K562 (cell line): ENCODE results near the gene SUPT20HL2. TPM values are rescaled to one million over a fixed set of nuclear protein-coding genes. Genes with fewer than 3 reads are reported as not detected.

ENCODE experiments used
- ATAC-seq: fragments of 200-7000 bp; cut with Tn5 transposase; 3 replicates; pipeline ENCODE4 v1.9.1; 2020; ENCODE audit warnings: moderate library complexity
- Bru-seq: library from RNA; stranded (reverse); fragments of 400-500 nt; gene quantifications from one replicate; lab custom pipeline; 2021; lab: Mats Ljungman, UMichigan
- BruChase-seq, 2 experiments: library from RNA; stranded (reverse); fragments of 400-500 nt; gene quantifications; one replicate each; lab custom pipeline; 2021; lab: Mats Ljungman, UMichigan
- BruUV-seq: library from RNA; stranded (reverse); fragments of 400-500 nt; replicated peaks from 2 replicates; lab custom pipeline; 2021; lab: Mats Ljungman, UMichigan
- CTCF ChIA-PET: fragments of 300-600 bp; formaldehyde crosslinking; extraction: SDS; loops from one replicate; lab custom pipeline; 2021; ENCODE audit warnings: low intra/inter-chr PET ratio; lab: Yijun Ruan, JAX
- POLR2A ChIA-PET: fragments of 300-600, 350-650 bp; sonication (Branson Sonifier 250); formaldehyde crosslinking; extraction: SDS; loops from one replicate; lab custom pipeline; 2021; ENCODE audit warnings: antibody characterized with exemption, inconsistent platforms; lab: Yijun Ruan, JAX
- DNase-seq, 4 experiments: peaks; one replicate each; pipeline versions ENCODE4 v3.0.0 to v3.0.0-alpha.2; 2011 to 2018; ENCODE audit warnings: low spot score in 3 of 4, mixed read lengths in 3 of 4; ENCODE audit errors: extremely low read depth in 1 of 4
- FAIRE-seq: peaks from 2 replicates; lab custom pipeline; 2011; peaks lifted over from hg19 to GRCh38; lab: Jason Lieb, UNC
- H2AFZ ChIP-seq: 2 replicates; pipeline ENCODE4 v1.6.0; 2011; ENCODE audit warnings: low read depth, low read length, control low read depth, inconsistent platforms
- H3K27ac ChIP-seq: fragments of 200-600 bp; 3 replicates; pipeline ENCODE4 v1.8.0; 2011; ENCODE audit warnings: low read depth, mild to moderate bottlenecking, control low read depth, inconsistent platforms, low read length, moderate library complexity, mixed read lengths; ENCODE audit errors: extremely low read depth
- H3K27me3 ChIP-seq, 2 experiments: fragments of 300-600 bp in 1 of 2; 2 replicates in 1 of 2; 3 replicates in 1 of 2; pipeline versions ENCODE4 v1.6.0 to v1.8.0; 2011; ENCODE audit warnings: inconsistent platforms in 2 of 2, low read length in 2 of 2, mild to moderate bottlenecking in 1 of 2, mixed read lengths in 1 of 2, moderate library complexity in 1 of 2; ENCODE audit not compliant: control insufficient read depth in 2 of 2, insufficient read depth in 2 of 2
- H3K36me3 ChIP-seq: fragments of 300-600 bp; 3 replicates; pipeline ENCODE4 v1.8.0; 2011; ENCODE audit warnings: mild to moderate bottlenecking, low read length, inconsistent platforms; ENCODE audit not compliant: control insufficient read depth, insufficient read depth
- H3K4me1 ChIP-seq, 2 experiments: fragments of 200-600 bp in 1 of 2; replicated peaks in 1 of 2; 2 replicates in 1 of 2; 3 replicates in 1 of 2; pipeline versions ENCODE4 v1.5.1 to v1.8.0; 2011; ENCODE audit warnings: inconsistent platforms in 2 of 2, low read length in 2 of 2, mild to moderate bottlenecking in 1 of 2, mixed read lengths in 1 of 2, moderate library complexity in 1 of 2; ENCODE audit not compliant: control insufficient read depth in 2 of 2, insufficient read depth in 2 of 2
- H3K4me2 ChIP-seq: 2 replicates; pipeline ENCODE4 v1.6.1; 2011; ENCODE audit warnings: low read length, control low read depth, inconsistent platforms, mixed read lengths; ENCODE audit not compliant: insufficient read depth
- H3K4me3 ChIP-seq: fragments of 200-600 bp; sonication (generic), shearing (Covaris generic); 2 replicates; pipeline ENCODE4 v1.5.1; 2016; ENCODE audit warnings: control low read depth, inconsistent platforms
- H3K79me2 ChIP-seq: fragments of 200-600 bp; 3 replicates; pipeline ENCODE4 v1.8.0; 2011; ENCODE audit warnings: low read length, inconsistent platforms; ENCODE audit not compliant: control insufficient read depth, insufficient read depth
- H3K9ac ChIP-seq, 2 experiments: 2 replicates each; pipeline versions ENCODE4 v1.6.0 to v1.6.1; 2011; ENCODE audit warnings: low read depth in 2 of 2, low read length in 2 of 2, control low read depth in 1 of 2, inconsistent platforms in 1 of 2, mild to moderate bottlenecking in 1 of 2, mixed read lengths in 1 of 2; ENCODE audit not compliant: insufficient read depth in 1 of 2
- H3K9me1 ChIP-seq: one replicate; pipeline ENCODE4 v1.6.0; 2011; ENCODE audit warnings: inconsistent platforms, mild to moderate bottlenecking, low read length, moderate library complexity; ENCODE audit not compliant: control insufficient read depth, insufficient read depth
- H3K9me3 ChIP-seq: replicated peaks from 2 replicates; pipeline ENCODE4 v1.5.1; 2011; ENCODE audit warnings: low read depth, low read length, inconsistent platforms; ENCODE audit not compliant: control insufficient read depth, insufficient read depth
- H4K20me1 ChIP-seq: replicated peaks from 2 replicates; pipeline ENCODE4 v1.6.1; 2011; ENCODE audit warnings: low read length, inconsistent platforms, mixed read lengths; ENCODE audit not compliant: control insufficient read depth, insufficient read depth
- CBFA2T3 ChIP-seq: fragments of 450-650 bp; IDR thresholded peaks from 2 replicates; pipeline ENCODE4 v1.6.1; 2017
- ELF1 ChIP-seq: fragments of 200-800 bp; sonication (Bioruptor generic); IDR thresholded peaks from 2 replicates; pipeline ENCODE4 v1.6.1; 2016; ENCODE audit warnings: missing genetic modification characterization, missing compliant biosample characterization
- WGBS: fragments of 100-300 bp; shearing (Covaris generic); methylation state at CpG from one replicate; pipeline ENCODE4 v1.1.6; 2016; ENCODE audit warnings: low coverage, mixed read lengths; ENCODE audit not compliant: insufficient coverage; ENCODE audit errors: missing lambda C conversion rate; 5-methylcytosine and 5-hydroxymethylcytosine counted together
- in situ Hi-C: fragments of 300-500 bp; cut with MboI; formaldehyde crosslinking; loops from 4 replicates; pipeline ENCODE4 v1.15.0; 2018; ENCODE audit warnings: inconsistent platforms, mixed read lengths
- intact Hi-C: fragments of 100-400 bp; cut with micrococcal nuclease; formaldehyde crosslinking; loops from 2 replicates; pipeline ENCODE4 v1.14.2; 2022
- long read RNA-seq, 3 experiments: library from polyadenylated mRNA in 2 of 3; library from RNA in 1 of 3; unstranded in 2 of 3; stranded (forward) in 1 of 3; transcript quantifications; one replicate each; pipeline ENCODE4 v2.0.0, GENCODE V29; 2019 to 2022
- polyA minus RNA-seq, 3 experiments: library from RNA; depleted of rRNA, polyadenylated mRNA; stranded (reverse); fragments of >200 nt; gene quantifications; 2 replicates each; pipeline ENCODE4 v1.2.3, GENCODE V29; 2011
- polyA plus RNA-seq, 8 experiments: library from polyadenylated mRNA; depleted of rRNA in 4 of 8; stranded (reverse) in 5 of 8; unstranded in 3 of 8; fragments of >200 nt; fragmentation: Nextera tagmentation in 2 of 8; fragmentation: Illumina TruSeq in 1 of 8; extraction: Ambion mirVana in 2 of 8; extraction: Trizol in 1 of 8; gene quantifications; 2 replicates each; pipeline versions ENCODE4 v1.2.1 to v1.2.3, GENCODE V29; 2011 to 2014; ENCODE audit warnings: inconsistent platforms in 1 of 8, missing spikeins in 1 of 8
- total RNA-seq, 7 experiments: library from RNA; depleted of rRNA in 6 of 7; stranded (reverse); fragments of >200 nt in 6 of 7; fragmentation: Illumina TruSeq in 2 of 7; extraction: Trizol in 2 of 7; gene quantifications; 2 replicates each; pipeline versions ENCODE4 v1.2.1 to v1.2.3, GENCODE V29; 2011 to 2021; ENCODE audit warnings: low replicate concordance in 1 of 7

The SUPT20HL2 gene
- total RNA-seq (2011; cell fraction: chromatin; rRNA removed; ENCODE audit: low replicate concordance), result not detected in 2 replicates
- total RNA-seq (2011; cell fraction: nucleolus; rRNA removed), result not detected in 2 replicates
- not detected in 2 replicates for total RNA-seq (2011; cell fraction: nucleoplasm; rRNA removed)
- total RNA-seq (2014; rRNA removed), result not detected in 2 replicates
- not detected in 2 replicates for total RNA-seq (2014; rRNA removed; fragmentation: Illumina TruSeq; extraction: Trizol)
- not detected in 2 replicates for total RNA-seq (2015; rRNA removed; fragmentation: Illumina TruSeq; extraction: Trizol)
- not detected in 2 replicates for total RNA-seq (2021)
- polyA plus RNA-seq (2011; rRNA removed), result not detected in 2 replicates
- not detected in 2 replicates for polyA plus RNA-seq (2011; cell fraction: cytosol; rRNA removed)
- polyA plus RNA-seq (2011; cell fraction: nucleus; rRNA removed), result not detected in 2 replicates
- polyA plus RNA-seq (2012), result not detected in 2 replicates
- polyA plus RNA-seq (2014; fragmentation: Illumina TruSeq; extraction: Trizol), result not detected in 2 replicates
- polyA plus RNA-seq (2014; fragmentation: Nextera tagmentation; extraction: Ambion mirVana), result not detected
- 0.04 TPM in 1 of 2 replicates, not detected in the other for polyA plus RNA-seq (2014; rRNA removed)
- not detected in 2 replicates for polyA minus RNA-seq (2011; rRNA and poly(A)+ RNA removed)
- not detected in 2 replicates for polyA minus RNA-seq (2011; cell fraction: cytosol; rRNA and poly(A)+ RNA removed)
- not detected in 2 replicates for polyA minus RNA-seq (2011; cell fraction: nucleus; rRNA and poly(A)+ RNA removed)
- Bru-seq, nascent RNA, result not detected
- BruChase-seq, experiment 1, labeled RNA remaining after a 2-hour chase, result not detected
- not detected for BruChase-seq, experiment 2, labeled RNA remaining after a 6-hour chase
- long read RNA-seq, experiment 1, result 0 reads
- long read RNA-seq, experiment 2, result 0 reads
- long read RNA-seq, experiment 3, result 0 reads

- Histone ChIP-seq H3K4me2 (no peak within 1 kb of the TSS), H3K27ac (no peak within 1 kb of the TSS), H3K36me3 (no peaks in the 10 kb centered on the region), H4K20me1 (no peaks in the 10 kb centered on the region), H3K27me3 (peaks cover 2 to 28% of the 10 kb centered on the region in 2 experiments; a peak in 4 of 5 replicates), H3K9ac (no peak within 1 kb of the TSS), H3K9me1 (no peaks in the 10 kb centered on the region), H3K4me1 (peaks cover 0 to 4% of the 10 kb centered on the region in 2 experiments; a peak in 1 of 5 replicates), H3K79me2 (no peaks in the 10 kb centered on the region), H3K9me3 (no peaks in the 10 kb centered on the region), H2AFZ (no peak within 1 kb of the TSS), H3K4me3 (no peak within 1 kb of the TSS)
- no peak for DNase-seq
- ChIA-PET CTCF (no interaction called here), POLR2A (no interaction called here)
- no peak for ATAC-seq
- TF ChIP-seq CBFA2T3, result no peak
- TF ChIP-seq ELF1, result 0 out of 2 replicates have a peak, but pooled peaks have one; percentile 22
- FAIRE-seq, result no peak
- no TSS peak for BruUV-seq
- 8% methylated on average over 10 of the region's 39 CpGs for WGBS
- in situ Hi-C loops (no loop called here), intact Hi-C loops (no loop called here)
Observed at GRCh38 chrX:24314019-24314635, at the start of gene SUPT20HL2. Gene SUPT20HL2, minus strand, starts transcription at chrX:24314069. Its CDS starts 754 bp downstream, at chrX:24313315.
